Endothelial cell of umbilical vein (primary cell): ENCODE data around the gene PIMREG. TPM values are rescaled to one million over a fixed set of nuclear protein-coding genes. Genes with fewer than 3 reads are reported as not detected.

Source experiments
- BruUV-seq: library from RNA; stranded (reverse); fragments of 400-500 nt; replicated peaks from 2 replicates; lab custom pipeline; 2021; lab: Mats Ljungman, UMichigan
- CTCF ChIA-PET: fragments of 300-600, 350-600 bp; sonication (Branson Sonifier 250); formaldehyde crosslinking; loops from one replicate; lab custom pipeline; 2021; ENCODE audit warnings: antibody characterized with exemption, inconsistent platforms; lab: Charles Lee
- POLR2A ChIA-PET: fragments of 300-600, 350-600 bp; sonication (Branson Sonifier 250); formaldehyde crosslinking; loops from one replicate; lab custom pipeline; 2021; ENCODE audit warnings: antibody characterized with exemption, inconsistent platforms; lab: Charles Lee
- DNase-seq: peaks from one replicate; pipeline ENCODE4 v3.0.0-alpha.2; 2011; ENCODE audit warnings: low read depth, low spot score
- FAIRE-seq: peaks from 2 replicates; lab custom pipeline; 2011; peaks lifted over from hg19 to GRCh38; lab: Jason Lieb, UNC
- H2AFZ ChIP-seq: 2 replicates; pipeline ENCODE4 v1.6.0; 2012; ENCODE audit warnings: low read depth, low read length, control low read depth, inconsistent platforms
- H3K27ac ChIP-seq: 2 replicates; pipeline ENCODE4 v1.5.1; 2011; ENCODE audit warnings: low read depth, mild to moderate bottlenecking, control low read depth, low read length, moderate library complexity; ENCODE audit not compliant: insufficient read depth
- H3K27me3 ChIP-seq, 2 experiments: 2 replicates each; pipeline versions ENCODE4 v1.6.0 to v1.6.1; 2011; ENCODE audit warnings: low read length in 2 of 2, mixed read lengths in 1 of 2; ENCODE audit not compliant: control insufficient read depth in 2 of 2, insufficient read depth in 2 of 2
- H3K36me3 ChIP-seq, 2 experiments: 2 replicates in 1 of 2; 3 replicates in 1 of 2; pipeline ENCODE4 v1.5.1; 2011; ENCODE audit warnings: low read length in 2 of 2, mild to moderate bottlenecking in 1 of 2, moderate library complexity in 1 of 2; ENCODE audit not compliant: control insufficient read depth in 2 of 2, insufficient read depth in 2 of 2; ENCODE audit errors: extremely low read depth in 1 of 2
- H3K4me1 ChIP-seq: 3 replicates; pipeline ENCODE4 v1.5.1; 2011; ENCODE audit warnings: mild to moderate bottlenecking, low read length; ENCODE audit not compliant: control insufficient read depth, insufficient read depth; ENCODE audit errors: extremely low read depth
- H3K4me2 ChIP-seq: 2 replicates; pipeline ENCODE4 v1.6.1; 2011; ENCODE audit warnings: low read length, control low read depth, mixed read lengths; ENCODE audit not compliant: insufficient read depth
- H3K4me3 ChIP-seq, 3 experiments: fragments of 200-600 bp in 1 of 3; sonication (generic), shearing (Covaris generic) in 1 of 3; replicated peaks in 1 of 3; 2 replicates each; pipeline ENCODE4 v1.5.1; 2011 to 2016; ENCODE audit warnings: control low read depth in 3 of 3, low read length in 3 of 3, mild to moderate bottlenecking in 2 of 3, inconsistent platforms in 1 of 3, low read depth in 1 of 3, moderate library complexity in 1 of 3; ENCODE audit not compliant: insufficient read depth in 1 of 3
- H3K79me2 ChIP-seq: 2 replicates; pipeline ENCODE4 v1.6.0; 2012; ENCODE audit warnings: low read length, inconsistent platforms; ENCODE audit not compliant: control insufficient read depth, insufficient read depth
- H3K9ac ChIP-seq: replicated peaks from 2 replicates; pipeline ENCODE3; 2011; ENCODE audit warnings: low read length, control low read depth; ENCODE audit not compliant: insufficient read depth; ENCODE audit errors: extremely low read depth
- H3K9me1 ChIP-seq: replicated peaks from 3 replicates; pipeline ENCODE4 v1.6.0; 2011; ENCODE audit warnings: mild to moderate bottlenecking, low read length; ENCODE audit not compliant: control insufficient read depth, insufficient read depth; ENCODE audit errors: extremely low read depth
- H3K9me3 ChIP-seq: replicated peaks from 2 replicates; pipeline ENCODE4 v1.5.1; 2012; ENCODE audit warnings: low read length, inconsistent platforms; ENCODE audit not compliant: control insufficient read depth, insufficient read depth
- H4K20me1 ChIP-seq: replicated peaks from 2 replicates; pipeline ENCODE3; 2011; ENCODE audit warnings: mild to moderate bottlenecking, low read length; ENCODE audit not compliant: control insufficient read depth, insufficient read depth; ENCODE audit errors: extremely low read depth
- FOS ChIP-seq: IDR thresholded peaks from 2 replicates; pipeline ENCODE4 v1.6.1; 2011; ENCODE audit warnings: mild to moderate bottlenecking, low read length, moderate library complexity, borderline replicate concordance; ENCODE audit not compliant: insufficient read depth
- MYC ChIP-seq: IDR thresholded peaks from one replicate; pipeline ENCODE4 v1.6.1; 2011; ENCODE audit warnings: mild to moderate bottlenecking, low read depth, low read length
- POLR2AphosphoS5 ChIP-seq: IDR thresholded peaks from 2 replicates; pipeline ENCODE4 v1.6.1; 2012; ENCODE audit warnings: low read depth, mild to moderate bottlenecking, control low read depth, low read length, moderate library complexity; ENCODE audit not compliant: insufficient read depth
- dilution Hi-C: fragments of 300-500 bp; cut with MboI; formaldehyde crosslinking; loops from one replicate; pipeline ENCODE4 v1.15.0; 2019; ENCODE audit warnings: low sequenced_read_pairs; ENCODE audit not compliant: extremely low pct_ligation_motif_present
- intact Hi-C: fragments of 100-400 bp; cut with micrococcal nuclease; formaldehyde crosslinking; loops from one replicate; pipeline ENCODE4 v1.10.0; 2022
- polyA plus RNA-seq, 4 experiments: library from polyadenylated mRNA; depleted of rRNA in 3 of 4; stranded (reverse) in 3 of 4; unstranded in 1 of 4; fragments of >200 nt; gene quantifications; 2 replicates each; pipeline versions ENCODE4 v1.2.1 to v1.2.3, GENCODE V29; 2011 to 2012; ENCODE audit warnings: missing spikeins in 1 of 4
- total RNA-seq: library from RNA; stranded (reverse); gene quantifications from 2 replicates; pipeline ENCODE4 v1.2.3, GENCODE V29; 2021
- TF ChIP-seq, protein P1 (sequence below), 2 donors: IDR thresholded peaks; 1 replicate in 1 of 2; 2 replicates in 1 of 2; pipeline ENCODE4 v1.5.1; 2011; ENCODE audit warnings: low read length in 2 of 2, mild to moderate bottlenecking in 2 of 2, moderate library complexity in 2 of 2, control low read depth in 1 of 2, inconsistent platforms in 1 of 2, low read depth in 1 of 2; ENCODE audit not compliant: insufficient read depth in 1 of 2; ENCODE audit errors: extremely low read depth in 1 of 2

PIMREG gene
- total and polyA plus RNA-seq, 2 donors (not counting 3 experiments of a cell fraction or from before 2014, with no cell fraction given), result 26.3 to 37.7 TPM

DNA sequence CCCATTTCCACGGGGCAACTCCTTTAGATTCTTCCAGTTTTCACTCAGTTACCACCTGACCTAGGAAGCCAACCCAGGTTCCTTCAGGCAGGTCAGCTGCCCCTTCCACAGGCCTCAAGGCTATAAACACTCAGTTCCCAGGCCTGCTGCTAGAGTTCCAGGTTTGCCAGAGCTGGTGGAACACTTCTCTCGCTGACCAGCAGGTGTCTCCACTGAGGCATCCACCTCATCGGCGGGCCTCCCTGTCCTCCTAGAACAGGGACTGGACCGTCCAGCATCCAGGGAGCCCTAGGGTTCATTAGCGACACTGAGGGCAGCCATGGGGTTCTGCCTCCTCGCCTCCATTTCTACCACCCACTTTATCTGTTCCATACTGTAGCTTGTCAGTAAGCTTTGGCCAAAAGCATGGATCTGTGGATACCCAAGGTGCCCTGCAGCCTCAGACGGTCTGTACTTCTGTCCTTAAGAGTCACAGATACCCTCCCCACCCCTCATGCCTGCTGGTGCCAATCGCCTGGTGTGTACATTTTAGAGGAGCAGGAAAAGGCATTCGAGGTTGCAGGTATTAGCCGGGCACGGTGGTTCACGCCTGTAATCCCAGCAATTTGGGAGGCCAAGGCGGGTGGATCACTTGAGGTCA is 29.0 kb downstream of the PIMREG start:
- Histone ChIP-seq H3K4me1 (peaks cover 15% of the 10 kb centered on the region), H3K27me3 (no peaks in the 10 kb centered on the region), H3K4me3 (no peak overlapping the region), H3K9me1 (no peaks in the 10 kb centered on the region), H2AFZ (no peak overlapping the region), H3K79me2 (no peaks in the 10 kb centered on the region), H3K9me3 (no peaks in the 10 kb centered on the region), H4K20me1 (no peaks in the 10 kb centered on the region), H3K9ac (no peak overlapping the region), H3K4me2 (no peak overlapping the region), H3K27ac (no peak overlapping the region), H3K36me3 (no peaks in the 10 kb centered on the region)
- FAIRE-seq (peak; percentile 94), DNase-seq (peak; percentile 72)
- intact Hi-C loops (loop anchor here (1.0 to 5.0 kb wide), 7 partner anchors 34 to 328 kb away; partner anchors contain the start of gene KIAA0753), dilution Hi-C loops (no loop called here)
- TF ChIP-seq MYC, result no peak
- no peak for TF ChIP-seq POLR2AphosphoS5
- TF ChIP-seq FOS, result no peak
- TF ChIP-seq, protein P1, sequence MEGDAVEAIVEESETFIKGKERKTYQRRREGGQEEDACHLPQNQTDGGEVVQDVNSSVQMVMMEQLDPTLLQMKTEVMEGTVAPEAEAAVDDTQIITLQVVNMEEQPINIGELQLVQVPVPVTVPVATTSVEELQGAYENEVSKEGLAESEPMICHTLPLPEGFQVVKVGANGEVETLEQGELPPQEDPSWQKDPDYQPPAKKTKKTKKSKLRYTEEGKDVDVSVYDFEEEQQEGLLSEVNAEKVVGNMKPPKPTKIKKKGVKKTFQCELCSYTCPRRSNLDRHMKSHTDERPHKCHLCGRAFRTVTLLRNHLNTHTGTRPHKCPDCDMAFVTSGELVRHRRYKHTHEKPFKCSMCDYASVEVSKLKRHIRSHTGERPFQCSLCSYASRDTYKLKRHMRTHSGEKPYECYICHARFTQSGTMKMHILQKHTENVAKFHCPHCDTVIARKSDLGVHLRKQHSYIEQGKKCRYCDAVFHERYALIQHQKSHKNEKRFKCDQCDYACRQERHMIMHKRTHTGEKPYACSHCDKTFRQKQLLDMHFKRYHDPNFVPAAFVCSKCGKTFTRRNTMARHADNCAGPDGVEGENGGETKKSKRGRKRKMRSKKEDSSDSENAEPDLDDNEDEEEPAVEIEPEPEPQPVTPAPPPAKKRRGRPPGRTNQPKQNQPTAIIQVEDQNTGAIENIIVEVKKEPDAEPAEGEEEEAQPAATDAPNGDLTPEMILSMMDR (IDR thresholded peaks at IDR 0.05; ENCODE audit: extremely low read depth in 1 of 2, insufficient read depth in 1 of 2, low read depth in 1 of 2, low read length in 2 of 2), result peak; percentile 95 to 97
- CTCF ChIA-PET, result interaction anchor here (0.6 to 5.8 kb wide), 41 partner anchors 9 to 178 kb away, joined by 3 to 77 read pairs (median 6); partner anchors contain the start of genes C17orf100, KIAA0753, MED31 and PIMREG
- BruUV-seq, result no TSS peak
- POLR2A ChIA-PET, result interaction anchor here (0.8 kb wide), 1 partner anchor 33 kb away, joined by 3 read pairs; no protein-coding TSS in a partner anchor
